NK-92 treated with Interleukin-12 subunit alpha and Interleukin-12 subunit beta, amount 100 ng/mL, for 24 hours (cell line): ENCODE results near the gene CACNB3.
A peak's percentile ranks its signal among the peaks of the same experiment; 100 is the strongest.

Source experiments
- DNase-seq: peaks from one replicate; lab custom pipeline; 2025; lab: John Stamatoyannopoulos, UW

The CACNB3 gene

GRCh38 chr12:48788854-48789775, 29.2 kb upstream of the CACNB3 start, which contains the start of gene ADCY6:
Gene ADCY6, minus strand, starts transcription at chr12:48789089. Its CDS starts 5,655 bp downstream, at chr12:48783434.
- no peak for DNase-seq

GRCh38 chr12:48789858-48790326, 28.4 kb upstream of the CACNB3 start:
- DNase-seq = no peak

GRCh38 chr12:48793696-48794095, 24.6 kb upstream of the CACNB3 start:
- DNase-seq = no peak

GRCh38 chr12:48794870-48795269, 23.4 kb upstream of the CACNB3 start:
- no peak for DNase-seq

- DNase-seq = peak; percentile 24
Observed at GRCh38 chr12:48795550-48796455, 22.5 kb upstream of the CACNB3 start.

- peak; percentile 57 for DNase-seq
Observed at GRCh38 chr12:48796976-48797375, 21.3 kb upstream of the CACNB3 start.

- no peak for DNase-seq
Observed at GRCh38 chr12:48800457-48800856, 17.8 kb upstream of the CACNB3 start.

- DNase-seq = no peak
Observed at GRCh38 chr12:48800971-48801370, 17.3 kb upstream of the CACNB3 start.

- no peak for DNase-seq
Observed at GRCh38 chr12:48803675-48804074, 14.6 kb upstream of the CACNB3 start.

- no peak for DNase-seq
Observed at GRCh38 chr12:48807981-48808380, 10.3 kb upstream of the CACNB3 start.

- no peak for DNase-seq
Observed at GRCh38 chr12:48810903-48811431, 7.3 kb upstream of the CACNB3 start.

- DNase-seq = no peak
Observed at GRCh38 chr12:48811437-48812090, 6.7 kb upstream of the CACNB3 start.

- no peak for DNase-seq
Observed at GRCh38 chr12:48812389-48812788, 5.9 kb upstream of the CACNB3 start.

- DNase-seq = no peak
Observed at GRCh38 chr12:48813465-48814261, 4.6 kb upstream of the CACNB3 start.

- DNase-seq = no peak
Observed at GRCh38 chr12:48814262-48815125, 3.8 kb upstream of the CACNB3 start.

GRCh38 chr12:48815126-48816110, 2.9 kb upstream of the CACNB3 start:
- no peak for DNase-seq

- DNase-seq = no peak
Observed at GRCh38 chr12:48816143-48816854, 2.0 kb upstream of the CACNB3 start.
